Panc1 (cell line): ENCODE results near the gene AHSG. TPM values are rescaled to one million over a fixed set of nuclear protein-coding genes. Genes with fewer than 3 reads are reported as not detected.

ENCODE experiments used
- ATAC-seq: fragments of 200-7000 bp; cut with Tn5 transposase; 2 replicates; pipeline ENCODE4 v1.9.1; 2020; ENCODE audit warnings: mild to moderate bottlenecking, moderate library complexity
- BruUV-seq: library from RNA; stranded (reverse); fragments of 400-500 nt; replicated peaks from 2 replicates; lab custom pipeline; 2021; lab: Mats Ljungman, UMichigan
- CTCF ChIA-PET: fragments of 300-600 bp; sonication (Branson Sonifier 250); formaldehyde crosslinking; loops from one replicate; lab custom pipeline; 2022; ENCODE audit warnings: antibody characterized with exemption; lab: Charles Lee
- POLR2A ChIA-PET: fragments of 300-600 bp; sonication (Branson Sonifier 250); formaldehyde crosslinking; loops from one replicate; lab custom pipeline; 2022; ENCODE audit warnings: antibody characterized with exemption; lab: Charles Lee
- DNase-seq: peaks from one replicate; pipeline ENCODE4 v3.0.0-alpha.2; 2010; ENCODE audit warnings: low read depth, low spot score
- H3K27ac ChIP-seq: 2 replicates; pipeline ENCODE4 v1.5.1; 2011; ENCODE audit warnings: mild to moderate bottlenecking, low read length, inconsistent platforms
- H3K27me3 ChIP-seq: fragments of 200-500 bp; sonication (Bioruptor generic); 2 replicates; pipeline ENCODE4 v1.6.0; 2014; ENCODE audit warnings: low read length, inconsistent platforms; ENCODE audit not compliant: control insufficient read depth, insufficient read depth
- H3K36me3 ChIP-seq: fragments of 200-500 bp; sonication (Bioruptor generic); 2 replicates; pipeline ENCODE4 v1.5.1; 2014; ENCODE audit warnings: inconsistent platforms, mild to moderate bottlenecking, low read length, moderate library complexity; ENCODE audit not compliant: control insufficient read depth, insufficient read depth
- H3K4me1 ChIP-seq: 2 replicates; pipeline ENCODE4 v1.5.1; 2011; ENCODE audit warnings: inconsistent platforms, mild to moderate bottlenecking, low read length, moderate library complexity; ENCODE audit not compliant: control insufficient read depth, insufficient read depth
- H3K4me3 ChIP-seq, 2 experiments: 2 replicates each; pipeline ENCODE4 v1.5.1; 2011 to 2012; ENCODE audit warnings: low read depth in 2 of 2, low read length in 2 of 2, mild to moderate bottlenecking in 2 of 2, inconsistent platforms in 1 of 2, moderate library complexity in 1 of 2
- H3K9me3 ChIP-seq: fragments of 200-500 bp; sonication (Bioruptor generic); 2 replicates; pipeline ENCODE4 v1.5.1; 2014; ENCODE audit warnings: low read depth, mild to moderate bottlenecking, inconsistent platforms, low read length, moderate library complexity; ENCODE audit not compliant: control insufficient read depth, insufficient read depth
- POLR2AphosphoS5 ChIP-seq: IDR thresholded peaks from 2 replicates; pipeline ENCODE4 v1.6.1; 2012; ENCODE audit warnings: mild to moderate bottlenecking, low read depth, low read length, moderate library complexity
- SIN3A ChIP-seq: IDR thresholded peaks from 2 replicates; pipeline ENCODE4 v1.6.1; 2012; ENCODE audit warnings: low read depth, mild to moderate bottlenecking, low read length, moderate library complexity, borderline replicate concordance; ENCODE audit not compliant: insufficient read depth
- TCF7L2 ChIP-seq: IDR thresholded peaks from 2 replicates; pipeline ENCODE4 v1.6.1; 2011; ENCODE audit warnings: mild to moderate bottlenecking, low read depth, low read length, inconsistent platforms
- in situ Hi-C: cut with HindIII; loops from 2 replicates; pipeline ENCODE4 v1.10.0; 2016; ENCODE audit warnings: low sequenced_read_pairs, low pct_unique_long_range_greater_than_20kb
- intact Hi-C: fragments of 100-400 bp; cut with micrococcal nuclease; formaldehyde crosslinking; loops from one replicate; pipeline ENCODE4 v1.10.0; 2022; ENCODE audit not compliant: unreplicated experiment
- total RNA-seq: library from RNA; stranded (reverse); gene quantifications from one replicate; pipeline ENCODE4 v1.2.1, GENCODE V29; 2021; ENCODE audit not compliant: unreplicated experiment
- TF ChIP-seq, protein P1 (sequence below): fragments of 450-650 bp; IDR thresholded peaks from 2 replicates; pipeline ENCODE4 v1.5.1; 2017; ENCODE audit warnings: mild to moderate bottlenecking
- TF ChIP-seq, protein P2 (sequence below), 2 experiments: IDR thresholded peaks; 2 replicates each; pipeline ENCODE4 v1.6.1; 2011 to 2012; ENCODE audit warnings: low read depth in 2 of 2, control low read depth in 1 of 2, low read length in 1 of 2, mild to moderate bottlenecking in 1 of 2, moderate library complexity in 1 of 2; ENCODE audit not compliant: insufficient read depth in 1 of 2

AHSG gene
- total RNA-seq, 1 experiment from 2014 or later: 0.85 TPM

DNA sequence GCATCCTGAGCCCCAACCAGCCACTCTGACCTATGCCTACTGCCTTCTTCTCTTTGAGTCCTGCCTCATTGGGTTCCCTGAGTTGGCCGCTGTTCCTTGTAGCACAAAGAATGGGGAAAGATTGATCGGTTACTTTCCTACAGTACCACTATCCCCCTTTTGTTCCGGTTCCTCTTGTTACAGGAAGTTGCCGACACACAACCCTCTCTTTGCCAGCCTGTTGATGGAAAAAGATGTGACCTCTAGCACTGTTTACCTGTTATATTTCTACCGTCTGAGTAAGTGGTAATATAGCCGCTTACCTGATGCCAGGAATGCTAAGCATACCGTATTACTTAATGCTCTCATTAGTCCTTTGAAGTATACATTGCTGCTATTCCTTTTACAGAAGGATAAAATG is 9.7 kb upstream of the AHSG start:
- Histone ChIP-seq H3K9me3 (no peaks in the 10 kb centered on the region), H3K27ac (no peak overlapping the region), H3K36me3 (no peaks in the 10 kb centered on the region), H3K4me3 (no peak overlapping the region), H3K27me3 (no peaks in the 10 kb centered on the region; the same call in 1 of the 2 replicates), H3K4me1 (no peaks in the 10 kb centered on the region)
- in situ Hi-C loops: no loop called here
- intact Hi-C loops: no loop called here
- BruUV-seq: no TSS peak
- DNase-seq (no peak), ATAC-seq (no peak)
- CTCF ChIA-PET: interaction anchor here (1.1 kb wide), 1 partner anchor 11 kb away, joined by 3 read pairs; no protein-coding TSS in a partner anchor
- POLR2A ChIA-PET: interaction anchor here (0.7 kb wide), 1 partner anchor 487 kb away, joined by 4 read pairs; no protein-coding TSS in a partner anchor
- TF ChIP-seq, protein P1, sequence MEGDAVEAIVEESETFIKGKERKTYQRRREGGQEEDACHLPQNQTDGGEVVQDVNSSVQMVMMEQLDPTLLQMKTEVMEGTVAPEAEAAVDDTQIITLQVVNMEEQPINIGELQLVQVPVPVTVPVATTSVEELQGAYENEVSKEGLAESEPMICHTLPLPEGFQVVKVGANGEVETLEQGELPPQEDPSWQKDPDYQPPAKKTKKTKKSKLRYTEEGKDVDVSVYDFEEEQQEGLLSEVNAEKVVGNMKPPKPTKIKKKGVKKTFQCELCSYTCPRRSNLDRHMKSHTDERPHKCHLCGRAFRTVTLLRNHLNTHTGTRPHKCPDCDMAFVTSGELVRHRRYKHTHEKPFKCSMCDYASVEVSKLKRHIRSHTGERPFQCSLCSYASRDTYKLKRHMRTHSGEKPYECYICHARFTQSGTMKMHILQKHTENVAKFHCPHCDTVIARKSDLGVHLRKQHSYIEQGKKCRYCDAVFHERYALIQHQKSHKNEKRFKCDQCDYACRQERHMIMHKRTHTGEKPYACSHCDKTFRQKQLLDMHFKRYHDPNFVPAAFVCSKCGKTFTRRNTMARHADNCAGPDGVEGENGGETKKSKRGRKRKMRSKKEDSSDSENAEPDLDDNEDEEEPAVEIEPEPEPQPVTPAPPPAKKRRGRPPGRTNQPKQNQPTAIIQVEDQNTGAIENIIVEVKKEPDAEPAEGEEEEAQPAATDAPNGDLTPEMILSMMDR: no peak
- TF ChIP-seq, protein P2, sequence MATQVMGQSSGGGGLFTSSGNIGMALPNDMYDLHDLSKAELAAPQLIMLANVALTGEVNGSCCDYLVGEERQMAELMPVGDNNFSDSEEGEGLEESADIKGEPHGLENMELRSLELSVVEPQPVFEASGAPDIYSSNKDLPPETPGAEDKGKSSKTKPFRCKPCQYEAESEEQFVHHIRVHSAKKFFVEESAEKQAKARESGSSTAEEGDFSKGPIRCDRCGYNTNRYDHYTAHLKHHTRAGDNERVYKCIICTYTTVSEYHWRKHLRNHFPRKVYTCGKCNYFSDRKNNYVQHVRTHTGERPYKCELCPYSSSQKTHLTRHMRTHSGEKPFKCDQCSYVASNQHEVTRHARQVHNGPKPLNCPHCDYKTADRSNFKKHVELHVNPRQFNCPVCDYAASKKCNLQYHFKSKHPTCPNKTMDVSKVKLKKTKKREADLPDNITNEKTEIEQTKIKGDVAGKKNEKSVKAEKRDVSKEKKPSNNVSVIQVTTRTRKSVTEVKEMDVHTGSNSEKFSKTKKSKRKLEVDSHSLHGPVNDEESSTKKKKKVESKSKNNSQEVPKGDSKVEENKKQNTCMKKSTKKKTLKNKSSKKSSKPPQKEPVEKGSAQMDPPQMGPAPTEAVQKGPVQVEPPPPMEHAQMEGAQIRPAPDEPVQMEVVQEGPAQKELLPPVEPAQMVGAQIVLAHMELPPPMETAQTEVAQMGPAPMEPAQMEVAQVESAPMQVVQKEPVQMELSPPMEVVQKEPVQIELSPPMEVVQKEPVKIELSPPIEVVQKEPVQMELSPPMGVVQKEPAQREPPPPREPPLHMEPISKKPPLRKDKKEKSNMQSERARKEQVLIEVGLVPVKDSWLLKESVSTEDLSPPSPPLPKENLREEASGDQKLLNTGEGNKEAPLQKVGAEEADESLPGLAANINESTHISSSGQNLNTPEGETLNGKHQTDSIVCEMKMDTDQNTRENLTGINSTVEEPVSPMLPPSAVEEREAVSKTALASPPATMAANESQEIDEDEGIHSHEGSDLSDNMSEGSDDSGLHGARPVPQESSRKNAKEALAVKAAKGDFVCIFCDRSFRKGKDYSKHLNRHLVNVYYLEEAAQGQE (IDR thresholded peaks at IDR 0.05; ENCODE audit: insufficient read depth in 1 of 2, low read depth in 2 of 2, low read length in 1 of 2): no peak
- TF ChIP-seq POLR2AphosphoS5 (no peak), SIN3A (no peak), TCF7L2 (no peak)

DNA sequence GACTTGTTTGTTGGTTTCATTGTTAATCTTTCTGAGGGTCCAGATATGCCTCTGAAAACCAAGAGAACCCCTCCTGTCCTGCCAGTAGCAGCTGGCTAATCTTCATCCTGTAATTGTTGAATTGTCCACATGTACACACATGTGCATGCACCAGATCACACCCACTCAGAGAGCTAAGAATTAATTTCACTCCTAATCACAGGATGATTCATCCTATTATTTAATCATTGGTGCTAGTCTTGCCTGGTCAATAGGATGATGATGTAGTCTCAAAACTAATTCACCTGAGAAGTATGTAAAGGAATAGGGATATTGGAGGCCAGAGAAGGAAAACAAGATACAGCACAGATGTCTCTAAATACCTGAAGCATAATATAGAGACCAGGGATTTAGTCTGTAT is 7.8 kb upstream of the AHSG start:
- ATAC-seq: no peak

More for the DNA sequence above, 7.8 kb upstream of the AHSG start:
- no peak for DNase-seq
- no peak overlapping the region for H3K27ac ChIP-seq
- H3K27me3 ChIP-seq: no peaks in the 10 kb centered on the region; the same call in 1 of the 2 replicates
- no peaks in the 10 kb centered on the region for H3K36me3 ChIP-seq
- H3K9me3 ChIP-seq: no peaks in the 10 kb centered on the region
- ChIA-PET POLR2A (no interaction called here), CTCF (no interaction called here)
- BruUV-seq: no TSS peak
- H3K4me1 ChIP-seq: no peaks in the 10 kb centered on the region
- H3K4me3 ChIP-seq: no peak overlapping the region
- intact Hi-C loops: no loop called here
- TF ChIP-seq, protein P2 (IDR thresholded peaks at IDR 0.05; ENCODE audit: insufficient read depth in 1 of 2, low read depth in 2 of 2, low read length in 1 of 2): no peak
- TF ChIP-seq, protein P1: no peak
- TF ChIP-seq SIN3A: no peak
- no peak for TF ChIP-seq TCF7L2
- TF ChIP-seq POLR2AphosphoS5: no peak
- in situ Hi-C loops: no loop called here
